GM13976 (cell line): ENCODE data around the gene KDM5C.

Source experiments
- DNase-seq: peaks from one replicate; pipeline ENCODE4 v3.0.0; 2012; ENCODE audit warnings: low spot score
- in situ Hi-C: fragments of 300-500 bp; cut with MboI; formaldehyde crosslinking; loops from one replicate; pipeline ENCODE4 v1.12.0; 2022; ENCODE audit warnings: low sequenced_read_pairs, mixed read lengths, inconsistent platforms; ENCODE audit not compliant: unreplicated experiment
- TF ChIP-seq, protein P1 (sequence below): IDR thresholded peaks from 2 replicates; pipeline ENCODE4 v1.5.1; 2012; ENCODE audit warnings: borderline replicate concordance, mild to moderate bottlenecking; ENCODE audit not compliant: insufficient read depth; ENCODE audit errors: extremely low read depth, missing control alignments, control extremely low read depth

KDM5C gene

GRCh38 chrX:53156207-53156596, 68.8 kb downstream of the KDM5C start:
- in situ Hi-C loops = no loop called here

DNA sequence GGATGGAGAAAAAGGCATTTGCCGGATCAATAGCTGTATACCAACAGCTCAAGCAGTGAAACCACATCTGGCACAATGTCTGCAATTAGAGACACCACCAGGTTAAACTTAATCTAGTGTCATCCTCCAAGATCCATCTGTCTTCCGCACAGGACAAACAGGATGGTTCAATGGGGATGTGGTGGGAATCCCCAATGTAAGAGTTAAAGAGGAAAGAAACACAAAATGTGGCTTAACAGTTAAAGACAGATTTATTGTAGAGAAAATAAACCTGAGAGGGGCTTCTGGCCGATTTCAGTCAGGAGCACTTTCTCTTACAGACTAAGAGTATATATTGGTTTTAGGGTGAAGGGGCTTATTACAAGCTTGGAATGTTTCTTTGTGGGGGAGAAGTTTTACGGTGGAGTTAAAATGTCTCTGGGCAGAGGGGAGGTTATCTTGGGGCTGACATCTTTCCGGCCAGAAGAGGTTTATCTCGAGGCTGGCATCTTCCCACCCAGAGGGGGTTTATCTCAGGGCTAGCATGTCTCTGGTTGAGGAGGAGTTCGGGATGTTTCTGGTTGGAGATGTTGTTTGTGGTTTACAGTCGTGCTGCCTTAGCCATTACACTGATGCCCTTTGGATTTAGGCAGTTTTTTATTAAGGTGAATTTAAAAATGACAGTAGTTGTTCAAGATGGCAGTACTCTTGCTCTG, 69.3 kb downstream of the KDM5C start:
- no peak for DNase-seq
- in situ Hi-C loops = no loop called here
- TF ChIP-seq, protein P1, sequence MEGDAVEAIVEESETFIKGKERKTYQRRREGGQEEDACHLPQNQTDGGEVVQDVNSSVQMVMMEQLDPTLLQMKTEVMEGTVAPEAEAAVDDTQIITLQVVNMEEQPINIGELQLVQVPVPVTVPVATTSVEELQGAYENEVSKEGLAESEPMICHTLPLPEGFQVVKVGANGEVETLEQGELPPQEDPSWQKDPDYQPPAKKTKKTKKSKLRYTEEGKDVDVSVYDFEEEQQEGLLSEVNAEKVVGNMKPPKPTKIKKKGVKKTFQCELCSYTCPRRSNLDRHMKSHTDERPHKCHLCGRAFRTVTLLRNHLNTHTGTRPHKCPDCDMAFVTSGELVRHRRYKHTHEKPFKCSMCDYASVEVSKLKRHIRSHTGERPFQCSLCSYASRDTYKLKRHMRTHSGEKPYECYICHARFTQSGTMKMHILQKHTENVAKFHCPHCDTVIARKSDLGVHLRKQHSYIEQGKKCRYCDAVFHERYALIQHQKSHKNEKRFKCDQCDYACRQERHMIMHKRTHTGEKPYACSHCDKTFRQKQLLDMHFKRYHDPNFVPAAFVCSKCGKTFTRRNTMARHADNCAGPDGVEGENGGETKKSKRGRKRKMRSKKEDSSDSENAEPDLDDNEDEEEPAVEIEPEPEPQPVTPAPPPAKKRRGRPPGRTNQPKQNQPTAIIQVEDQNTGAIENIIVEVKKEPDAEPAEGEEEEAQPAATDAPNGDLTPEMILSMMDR = no peak

More at GRCh38 chrX:53156207-53156596, 68.8 kb downstream of the KDM5C start:
- TF ChIP-seq, protein P1 = no peak
- no peak for DNase-seq

DNA sequence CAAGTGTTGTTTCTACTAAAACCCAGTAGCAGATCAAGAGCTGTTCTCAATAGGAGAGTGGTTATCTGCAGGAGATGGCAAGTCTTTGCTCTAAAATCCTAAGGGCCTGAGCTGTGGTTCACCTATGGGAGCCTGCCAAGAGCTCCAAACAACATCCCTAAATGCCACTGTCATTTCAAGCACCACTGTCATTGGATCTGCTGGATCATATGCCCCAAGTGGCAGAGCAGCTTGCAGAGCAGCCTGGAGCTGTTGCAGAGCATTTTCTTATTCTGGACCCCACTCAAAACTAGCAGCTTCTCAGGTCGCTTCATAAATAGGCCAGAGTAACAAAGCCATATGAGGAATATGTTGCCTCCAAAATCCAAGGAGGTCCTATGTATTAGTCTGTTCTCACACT, 71.4 kb downstream of the KDM5C start:
- no peak for DNase-seq
- in situ Hi-C loops = no loop called here
- TF ChIP-seq, protein P1 = no peak
